C1 segment of cervical spinal cord (tissue), 14 donors: ENCODE results near the gene FOSL2.

Experiments used
- DNase-seq, 14 donors: peaks; one replicate each; lab custom pipeline; 2025; lab: John Stamatoyannopoulos, UW

Gene FOSL2

GRCh38 chr2:28430788-28431418, 38.2 kb downstream of the FOSL2 start:
- no peak for DNase-seq

- DNase-seq = no peak
Observed at GRCh38 chr2:28431741-28432140, 39.1 kb downstream of the FOSL2 start.

GRCh38 chr2:28432362-28432761, 39.7 kb downstream of the FOSL2 start:
- no peak for DNase-seq

GRCh38 chr2:28433215-28433614, 40.6 kb downstream of the FOSL2 start:
- no peak for DNase-seq

- DNase-seq = no peak
Observed at GRCh38 chr2:28433935-28434599, 41.4 kb downstream of the FOSL2 start.

- no peak for DNase-seq
Observed at GRCh38 chr2:28434600-28434989, 41.9 kb downstream of the FOSL2 start.

DNA sequence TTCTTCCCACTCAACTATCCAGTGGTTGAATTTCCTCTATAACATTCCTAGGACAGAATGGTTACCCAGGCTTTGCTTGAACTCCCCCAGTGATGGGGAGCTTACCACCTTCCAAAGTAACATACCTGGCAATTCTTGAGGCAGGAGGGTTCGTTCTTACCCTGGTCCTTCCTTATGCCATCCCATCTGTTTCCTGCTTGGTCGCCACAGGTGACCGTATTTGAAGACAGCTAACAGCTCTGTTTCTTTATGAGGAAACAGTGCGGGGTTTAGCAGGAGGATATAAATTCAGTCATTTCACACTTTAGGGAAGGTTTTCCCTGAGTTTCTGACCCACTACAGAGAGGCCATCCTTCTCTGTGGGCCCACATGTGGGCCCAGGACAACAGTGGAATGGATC, 42.6 kb downstream of the FOSL2 start:
- no peak for DNase-seq

- DNase-seq = no peak
Observed at GRCh38 chr2:28435814-28436351, 43.2 kb downstream of the FOSL2 start.

DNA sequence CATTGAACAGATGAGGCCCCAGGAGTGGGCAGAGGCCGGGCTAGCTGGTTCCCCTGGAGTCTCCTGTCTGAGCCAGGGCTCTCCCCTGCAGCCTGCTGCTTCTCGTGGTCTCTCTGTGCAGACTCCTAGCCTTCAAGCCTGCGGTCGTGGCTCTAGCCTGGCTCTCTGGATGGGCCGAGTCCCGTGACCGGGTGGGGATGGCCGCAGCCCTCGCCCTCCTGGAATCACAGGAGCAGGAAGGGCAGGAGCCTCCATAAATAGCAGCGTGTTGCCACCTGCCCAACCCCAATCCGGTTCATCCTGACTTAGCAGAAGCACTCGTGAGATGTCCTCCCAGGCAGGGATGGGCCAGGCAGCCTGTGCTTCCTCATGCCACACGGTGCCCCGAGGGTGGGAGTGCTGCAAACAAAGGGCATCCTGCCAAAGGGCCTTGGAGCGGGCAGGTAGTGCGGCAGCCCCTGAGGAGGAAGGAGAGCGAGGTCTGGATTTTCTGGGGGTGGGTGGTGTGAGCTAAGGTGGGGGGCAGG, 43.9 kb downstream of the FOSL2 start:
- DNase-seq = no peak

DNA sequence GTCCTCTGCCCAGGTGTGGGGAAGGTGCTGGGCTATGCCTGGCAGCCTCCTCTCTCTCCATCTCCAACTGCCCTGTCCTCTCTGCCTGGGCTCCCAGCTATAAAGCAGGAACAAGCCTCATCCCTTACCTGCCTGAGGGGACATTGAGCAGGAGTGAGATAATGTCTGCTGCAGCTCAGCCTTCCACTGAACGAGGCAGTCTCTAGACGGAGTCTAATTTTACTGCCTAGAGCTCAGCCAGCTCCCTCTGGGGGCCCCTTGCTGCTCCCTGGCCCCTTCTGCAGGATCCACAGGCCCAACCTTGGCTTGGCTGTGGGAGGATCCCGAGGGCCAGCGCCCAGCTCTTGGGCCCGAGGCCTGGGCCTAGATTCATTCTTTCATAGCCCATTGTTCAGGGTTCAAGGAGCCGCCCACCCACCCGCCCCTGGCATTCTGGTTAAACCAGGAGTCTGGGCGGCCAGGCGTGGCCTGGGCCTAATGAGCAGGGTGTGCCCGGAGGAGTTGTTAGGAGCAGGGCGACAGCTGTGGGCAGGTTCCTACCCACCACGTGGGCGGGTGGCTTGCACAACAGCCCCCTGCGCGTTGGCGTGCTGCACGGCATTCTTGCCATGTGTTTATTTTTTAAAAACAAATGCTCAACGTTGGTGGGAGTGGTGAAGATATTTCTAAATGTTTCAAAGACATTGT, 44.6 kb downstream of the FOSL2 start:
- no peak for DNase-seq

DNA sequence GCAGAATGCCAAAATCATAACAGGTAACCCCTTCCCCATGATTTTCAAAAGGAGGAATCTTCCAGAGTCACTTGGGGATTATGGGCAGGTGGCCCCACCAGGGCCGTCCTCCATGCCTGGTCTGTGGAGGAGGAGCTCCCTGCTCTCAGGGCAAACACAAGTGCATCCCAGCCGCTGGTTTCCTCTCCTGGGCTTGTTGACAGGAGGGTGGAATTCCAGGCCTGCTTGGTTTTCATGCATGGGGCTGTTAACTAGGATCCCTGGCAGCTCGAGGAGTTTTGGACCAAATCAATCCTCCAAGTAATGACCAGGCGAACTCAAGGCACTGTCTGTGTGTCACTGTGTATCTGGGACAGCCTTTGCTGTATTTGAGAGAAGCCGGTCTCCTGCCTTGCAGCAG, 45.3 kb downstream of the FOSL2 start:
- DNase-seq = no peak

DNA sequence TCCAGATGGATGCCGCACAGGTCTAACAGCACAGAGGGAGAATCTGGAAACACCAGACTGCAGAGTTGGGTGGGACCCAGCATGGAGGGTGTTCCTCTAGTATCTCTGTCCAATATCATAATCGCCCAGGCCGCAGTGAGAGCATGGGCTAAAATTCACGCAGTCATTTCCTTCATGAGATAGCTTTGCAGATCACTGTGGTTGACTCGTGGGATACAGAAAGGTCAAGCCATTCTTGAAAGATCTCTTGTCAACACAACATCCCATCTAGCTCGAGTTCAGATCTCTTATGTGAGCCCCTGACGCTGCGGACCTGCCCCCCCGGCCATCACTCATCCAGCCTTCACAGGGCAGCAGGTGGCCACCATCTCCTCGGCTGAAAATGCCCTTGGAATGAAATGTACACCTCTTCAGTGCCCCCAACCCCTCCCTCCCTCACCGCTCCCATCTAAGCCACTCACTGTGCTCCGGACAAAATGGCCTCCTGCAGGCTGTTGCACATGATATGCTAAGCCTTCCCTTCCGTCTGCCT, 45.9 kb downstream of the FOSL2 start:
- DNase-seq = no peak

DNA sequence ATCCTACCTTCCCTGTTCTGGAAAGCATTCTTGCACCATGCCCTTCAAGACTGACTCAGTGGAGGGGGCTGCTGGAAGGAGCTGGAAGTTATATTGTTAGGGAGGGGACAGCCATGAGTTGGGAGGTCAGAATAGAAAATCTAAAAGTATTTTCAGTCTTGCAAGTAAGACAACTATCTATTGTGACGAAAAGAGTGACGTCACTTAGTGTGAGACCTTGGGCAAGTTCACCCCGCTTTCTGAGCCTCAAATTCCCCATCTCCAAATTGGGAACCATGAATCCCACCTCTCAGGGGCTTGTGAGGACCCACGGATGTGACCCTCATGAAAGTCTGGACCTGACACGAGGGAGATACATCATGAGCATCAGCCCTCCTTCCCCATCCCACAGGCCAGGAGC, 46.5 kb downstream of the FOSL2 start:
- no peak for DNase-seq

DNA sequence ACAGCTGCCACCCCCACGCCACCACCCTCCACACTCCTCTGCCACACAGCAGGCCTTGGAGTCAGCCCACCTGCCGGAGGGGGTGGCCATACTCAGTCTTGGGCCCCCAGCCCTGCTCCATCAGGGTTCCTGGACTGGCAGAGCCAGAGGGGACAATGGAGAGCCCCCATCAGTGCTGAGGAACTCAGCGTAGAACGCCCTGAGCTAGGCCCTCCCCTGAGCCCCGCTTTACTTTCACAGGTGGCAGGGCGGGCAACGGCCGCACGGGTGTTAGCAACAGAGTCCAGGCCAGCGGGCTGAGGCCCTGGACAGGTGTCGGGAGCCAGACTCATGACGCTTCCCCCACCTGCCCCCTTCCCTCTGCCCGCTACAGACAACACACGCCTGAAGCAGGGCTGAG, 47.1 kb downstream of the FOSL2 start:
- DNase-seq = no peak

DNA sequence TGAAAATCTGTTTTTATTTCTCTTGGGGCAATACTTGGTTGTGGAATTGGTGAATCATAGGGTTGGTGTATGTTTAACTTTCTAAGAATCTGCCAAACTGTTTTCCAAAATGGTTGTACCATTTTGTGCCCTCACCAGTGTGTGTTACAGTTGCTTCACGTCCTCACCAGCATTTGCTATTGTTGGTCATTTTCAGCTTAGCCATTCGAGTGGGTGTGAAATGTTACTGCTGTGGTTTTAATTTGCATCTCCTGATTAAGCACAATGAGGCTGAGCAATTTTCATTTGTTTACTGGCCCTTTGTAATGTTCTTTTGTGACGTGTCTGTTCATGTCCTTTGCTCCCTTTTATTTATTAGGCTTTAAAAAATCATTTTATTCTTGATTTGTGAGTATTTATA, 49.7 kb downstream of the FOSL2 start:
- no peak for DNase-seq

- DNase-seq = no peak
Observed at GRCh38 chr2:28444956-28445355, 52.3 kb downstream of the FOSL2 start.

DNA sequence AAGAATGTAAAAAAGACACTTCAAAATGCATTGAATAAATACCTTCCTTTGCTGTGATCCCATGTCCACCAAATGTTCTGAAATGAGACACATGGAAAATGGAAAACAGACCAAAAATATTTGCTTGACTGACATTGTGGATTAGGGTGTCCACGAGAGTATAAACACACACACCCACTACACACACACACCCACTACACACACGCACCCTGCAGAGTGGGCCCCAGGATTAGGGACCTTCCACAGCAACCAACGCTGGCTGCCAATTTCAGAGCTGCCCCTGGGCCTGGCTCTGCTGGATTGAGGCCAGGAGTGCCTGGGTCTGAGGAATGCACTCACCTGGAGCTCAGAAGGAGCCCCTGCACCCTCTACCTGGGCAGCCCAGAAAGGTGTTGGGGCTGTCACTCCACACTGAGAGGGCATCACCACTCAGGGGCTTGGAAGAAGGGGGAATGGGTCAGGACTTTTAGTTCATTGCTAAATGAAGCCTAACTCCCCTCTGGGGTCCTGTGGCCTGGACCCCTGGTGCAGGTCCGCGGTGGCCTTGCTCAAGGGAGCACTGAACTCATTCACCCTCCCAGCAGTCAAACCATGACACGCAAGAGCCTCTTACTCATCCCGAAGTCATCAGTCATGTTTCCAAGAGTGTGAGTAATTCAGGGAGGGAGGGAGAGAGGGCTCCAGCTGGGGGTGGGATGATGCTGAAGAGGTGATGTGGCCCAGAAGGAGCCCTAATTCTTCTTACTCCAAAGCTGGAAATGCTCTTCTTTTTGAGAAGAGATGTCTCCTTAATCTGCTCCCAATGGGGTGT, 53.0 kb downstream of the FOSL2 start:
- no peak for DNase-seq

DNA sequence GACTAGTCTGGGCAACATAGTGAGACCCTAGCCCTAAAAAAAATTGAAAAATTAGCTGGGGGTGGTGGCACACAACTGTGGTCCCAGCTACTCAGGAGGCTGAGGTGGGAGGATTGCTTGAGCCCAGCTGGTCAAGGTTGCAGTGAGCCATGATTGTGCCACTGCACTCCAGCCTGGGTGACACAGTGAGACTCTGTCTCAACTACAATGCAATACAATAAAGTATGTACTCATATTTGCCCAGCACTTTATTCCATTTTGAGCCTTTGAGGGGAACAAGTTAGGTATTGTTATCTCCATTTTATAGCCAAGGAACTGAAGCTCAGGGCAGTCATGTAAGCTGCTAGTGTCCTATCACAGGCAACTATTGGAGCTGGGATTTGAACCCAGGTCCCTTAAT, 53.9 kb downstream of the FOSL2 start:
- DNase-seq = no peak

DNA sequence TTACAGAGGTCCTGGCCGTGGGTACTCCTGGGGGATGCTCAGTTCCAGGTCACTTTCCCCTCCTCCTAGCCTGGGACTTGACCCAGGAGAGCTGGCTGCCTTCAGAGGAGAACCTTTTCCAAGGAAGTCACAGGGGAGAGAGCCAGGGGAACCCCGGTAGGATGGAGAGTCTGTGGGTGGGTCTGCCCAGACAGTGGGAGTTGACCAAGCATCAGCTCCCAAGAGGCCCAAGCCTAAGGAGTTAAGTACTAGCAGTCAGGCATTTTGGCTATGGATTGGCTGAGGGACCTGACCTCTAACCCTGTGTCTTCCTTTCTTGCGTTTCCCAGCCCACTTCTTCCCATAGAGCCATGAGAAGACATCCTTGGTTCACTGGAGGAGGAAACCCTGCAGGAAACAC, 54.4 kb downstream of the FOSL2 start:
- DNase-seq = no peak

DNA sequence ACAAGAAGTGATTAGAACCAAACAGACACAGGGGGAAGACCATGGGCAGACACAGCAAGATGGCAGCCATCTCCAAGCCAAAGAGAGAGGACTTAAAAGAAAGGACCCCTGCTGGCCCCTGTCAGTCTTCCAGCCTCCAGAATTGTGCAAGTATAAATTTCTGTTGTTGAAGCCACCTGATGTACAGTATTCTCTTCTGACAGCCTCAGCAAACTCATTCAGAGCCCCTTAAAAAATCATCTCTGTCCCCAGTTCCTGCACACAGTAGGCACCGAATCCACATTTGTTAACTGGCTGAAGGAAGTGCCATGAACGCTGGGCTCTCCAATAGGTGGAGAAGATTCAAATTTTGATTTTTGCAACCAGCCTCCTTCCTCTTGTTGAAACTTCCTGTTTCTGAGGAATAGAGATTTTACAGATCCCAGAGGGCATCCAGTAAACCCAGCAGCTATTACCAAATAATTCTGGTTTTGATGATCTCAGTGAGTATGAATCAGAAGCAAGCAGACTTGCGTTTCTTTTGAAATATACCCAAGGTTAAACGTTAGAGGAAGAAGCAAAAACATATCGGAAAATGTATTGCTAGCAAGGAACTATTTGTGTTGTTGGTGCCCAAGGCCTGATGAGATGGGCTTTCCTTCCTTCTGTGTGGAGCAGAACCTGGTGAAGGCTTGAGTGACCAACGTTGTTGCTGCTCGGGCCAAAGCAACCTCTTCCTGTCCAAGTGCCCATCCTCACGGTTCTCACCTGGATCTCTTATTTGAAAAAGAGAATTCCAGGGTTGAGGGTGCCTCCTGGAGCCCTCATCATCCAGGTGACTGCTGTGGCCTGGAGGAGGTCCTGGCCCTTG, 55.5 kb downstream of the FOSL2 start:
- no peak for DNase-seq

DNA sequence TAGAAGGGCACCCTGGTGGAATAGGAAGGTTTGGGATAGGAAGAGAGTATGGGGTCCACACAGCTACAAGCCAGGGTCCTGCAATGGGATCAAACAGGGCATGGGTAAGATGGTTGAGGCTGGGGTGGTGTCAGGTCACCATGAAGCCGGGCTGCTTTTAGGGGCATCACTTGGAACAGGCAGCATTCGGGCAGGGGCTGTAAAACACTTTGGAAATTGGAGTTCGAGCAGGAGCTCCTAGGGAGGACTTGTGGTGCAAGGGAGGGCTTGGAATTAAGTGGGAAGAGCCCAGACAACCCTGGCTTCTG, 56.1 kb downstream of the FOSL2 start:
- DNase-seq = no peak
